SU-DHL-6 (cell line): Measurements from ENCODE around the gene TATDN3.

Source experiments
- EZH2phosphoT487 ChIP-seq: fragments of 200-600 bp; sonication (generic), shearing (Covaris generic); conservative IDR thresholded peaks from 2 replicates; pipeline ENCODE4 v1.6.1; 2018; ENCODE audit warnings: mild to moderate bottlenecking, antibody characterized with exemption, low read length, moderate library complexity, mixed read lengths
- TF ChIP-seq, protein P1 (sequence below): fragments of 200-600 bp; sonication (generic); IDR thresholded peaks from one replicate; pipeline ENCODE4 v1.5.1; 2017; ENCODE audit warnings: antibody characterized with exemption, mild to moderate bottlenecking, low read length, moderate library complexity; ENCODE audit not compliant: insufficient read depth, poor library complexity, severe bottlenecking

DNA sequence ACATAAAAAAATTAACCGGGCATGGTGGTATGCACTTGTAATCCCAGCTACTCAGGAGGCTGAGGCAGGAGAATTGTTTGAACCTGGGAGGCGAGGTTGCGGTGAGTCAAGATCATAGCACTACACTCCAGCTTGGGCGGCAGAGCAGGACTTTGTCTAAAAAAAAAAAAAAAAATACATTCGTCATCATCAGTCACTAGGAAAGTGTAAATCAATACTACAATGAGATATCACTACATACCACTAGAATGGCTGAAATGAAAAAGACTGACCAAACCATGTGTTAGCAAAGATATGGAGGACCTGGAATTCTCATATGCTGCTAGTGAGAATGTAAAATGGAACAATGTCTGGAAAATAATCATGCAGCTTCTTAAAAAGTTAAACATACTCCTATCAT lies 46.5 kb downstream of the TATDN3 start:
- TF ChIP-seq, protein P1, sequence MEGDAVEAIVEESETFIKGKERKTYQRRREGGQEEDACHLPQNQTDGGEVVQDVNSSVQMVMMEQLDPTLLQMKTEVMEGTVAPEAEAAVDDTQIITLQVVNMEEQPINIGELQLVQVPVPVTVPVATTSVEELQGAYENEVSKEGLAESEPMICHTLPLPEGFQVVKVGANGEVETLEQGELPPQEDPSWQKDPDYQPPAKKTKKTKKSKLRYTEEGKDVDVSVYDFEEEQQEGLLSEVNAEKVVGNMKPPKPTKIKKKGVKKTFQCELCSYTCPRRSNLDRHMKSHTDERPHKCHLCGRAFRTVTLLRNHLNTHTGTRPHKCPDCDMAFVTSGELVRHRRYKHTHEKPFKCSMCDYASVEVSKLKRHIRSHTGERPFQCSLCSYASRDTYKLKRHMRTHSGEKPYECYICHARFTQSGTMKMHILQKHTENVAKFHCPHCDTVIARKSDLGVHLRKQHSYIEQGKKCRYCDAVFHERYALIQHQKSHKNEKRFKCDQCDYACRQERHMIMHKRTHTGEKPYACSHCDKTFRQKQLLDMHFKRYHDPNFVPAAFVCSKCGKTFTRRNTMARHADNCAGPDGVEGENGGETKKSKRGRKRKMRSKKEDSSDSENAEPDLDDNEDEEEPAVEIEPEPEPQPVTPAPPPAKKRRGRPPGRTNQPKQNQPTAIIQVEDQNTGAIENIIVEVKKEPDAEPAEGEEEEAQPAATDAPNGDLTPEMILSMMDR, result no peak
- no peak for TF ChIP-seq EZH2phosphoT487
